Astrocyte of the cerebellum (primary cell): ENCODE results near the gene TMEM59L.

Experiments used
- DNase-seq: peaks from one replicate; pipeline ENCODE4 v3.0.0-alpha.2; 2011; ENCODE audit warnings: low read depth
- H3K4me3 ChIP-seq: 2 replicates; pipeline ENCODE4 v1.5.1; 2011; ENCODE audit warnings: mild to moderate bottlenecking, low read depth, low read length, moderate library complexity
- CTCF ChIP-seq: IDR thresholded peaks from 2 replicates; pipeline ENCODE4 v1.5.1; 2012; ENCODE audit warnings: low read length, low read depth, moderate library complexity, mild to moderate bottlenecking; ENCODE audit errors: missing control alignments
- in situ Hi-C: cut with HindIII; loops from 2 replicates; pipeline ENCODE4 v1.10.0; 2017; ENCODE audit warnings: low sequenced_read_pairs

The TMEM59L gene

GRCh38 chr19:18577365-18577914 is 35.2 kb upstream of the TMEM59L start:
- no peak for DNase-seq
- H3K4me3 ChIP-seq: no peak overlapping the region
- in situ Hi-C loops: loop anchor here (25.0 kb wide), 1 partner anchor 260 kb away; the partner anchor contains the start of gene UPF1
- no peak for TF ChIP-seq CTCF

GRCh38 chr19:18580311-18580710 is 32.4 kb upstream of the TMEM59L start:
- DNase-seq: no peak
- H3K4me3 ChIP-seq: no peak overlapping the region
- in situ Hi-C loops: loop anchor here (25.0 kb wide), 1 partner anchor 257 kb away; the partner anchor contains the start of gene UPF1

GRCh38 chr19:18586306-18586705 is 26.4 kb upstream of the TMEM59L start:
- DNase-seq: no peak
- peak; percentile 6 for TF ChIP-seq CTCF
- H3K4me3 ChIP-seq: no peak overlapping the region
- in situ Hi-C loops: loop anchor here (25.0 kb wide), 1 partner anchor 251 kb away; the partner anchor contains the start of gene UPF1

More at GRCh38 chr19:18580311-18580710, 32.4 kb upstream of the TMEM59L start:
- no peak for TF ChIP-seq CTCF

- in situ Hi-C loops: loop anchor here (25.0 kb wide), 1 partner anchor 250 kb away; the partner anchor contains the start of gene UPF1
These were observed 25.1 kb upstream of the TMEM59L start for GRCh38 chr19:18587561-18587960.

GRCh38 chr19:18587962-18588610 is 24.6 kb upstream of the TMEM59L start:
- no peak for DNase-seq
- TF ChIP-seq CTCF: no peak
- peak overlapping the region; percentile 82 for H3K4me3 ChIP-seq
- in situ Hi-C loops: loop anchor here (25.0 kb wide), 1 partner anchor 249 kb away; the partner anchor contains the start of gene UPF1

More at GRCh38 chr19:18587561-18587960, 25.1 kb upstream of the TMEM59L start:
- no peak overlapping the region for H3K4me3 ChIP-seq
- no peak for DNase-seq
- no peak for TF ChIP-seq CTCF

GRCh38 chr19:18588611-18589379 is 23.9 kb upstream of the TMEM59L start, which contains the start of gene REX1BD:
TSS of gene REX1BD (plus strand) at chr19:18588798. CDS start at chr19:18588802, 4 bp downstream.
- TF ChIP-seq CTCF: peak; percentile 74
- in situ Hi-C loops: loop anchor here (25.0 kb wide), 1 partner anchor 249 kb away; the partner anchor contains the start of gene UPF1
- no peak for DNase-seq
- peak within 1 kb of the TSS; percentile 82 for H3K4me3 ChIP-seq
